Tibial nerve (tissue), 4 donors: Measurements from ENCODE around the gene MTCL1. TPM values are rescaled to one million over a fixed set of nuclear protein-coding genes. Genes with fewer than 3 reads are reported as not detected.

Experiments used
- DNase-seq, 2 donors: peaks; one replicate each; pipeline ENCODE4 v3.0.0-alpha.2; 2019; ENCODE audit warnings: low spot score in 2 of 2
- H3K27ac ChIP-seq, 4 donors: fragments of 200-600 bp; sonication (generic) in 3 of 4; one replicate each; pipeline ENCODE4 v1.5.1; 2017 to 2019; ENCODE audit warnings: mild to moderate bottlenecking in 1 of 4
- H3K27me3 ChIP-seq, 2 donors: fragments of 200-600 bp; sonication (generic) in 1 of 2; one replicate each; pipeline versions ENCODE4 v1.5.1 to v1.6.0; 2017 to 2019
- H3K36me3 ChIP-seq, 3 donors: fragments of 200-600 bp; sonication (generic); one replicate each; pipeline ENCODE4 v1.5.1; 2018 to 2019
- H3K4me1 ChIP-seq, 4 donors: fragments of 200-600 bp; sonication (generic) in 3 of 4; one replicate each; pipeline ENCODE4 v1.5.1; 2017 to 2019
- H3K4me3 ChIP-seq, 4 donors: fragments of 200-600 bp; sonication (generic) in 3 of 4; one replicate each; pipeline ENCODE4 v1.5.1; 2017 to 2019; ENCODE audit warnings: mild to moderate bottlenecking in 1 of 4, moderate library complexity in 1 of 4
- H3K9me3 ChIP-seq, 4 donors: fragments of 200-600 bp; sonication (generic) in 3 of 4; one replicate each; pipeline ENCODE4 v1.5.1; 2017 to 2019
- EP300 ChIP-seq, 2 donors: sonication (generic); formaldehyde crosslinking; IDR thresholded peaks; one replicate each; pipeline ENCODE4 v1.6.1; 2017; ENCODE audit warnings: antibody characterized with exemption in 2 of 2, mild to moderate bottlenecking in 1 of 2
- POLR2A ChIP-seq, 2 donors: fragments of 450-650 bp; IDR thresholded peaks; one replicate each; pipeline ENCODE4 v1.6.1; 2017; ENCODE audit warnings: antibody characterized with exemption in 2 of 2, mild to moderate bottlenecking in 2 of 2, moderate library complexity in 2 of 2
- WGBS, 2 donors: methylation state at CpG; one replicate each; pipeline ENCODE4 v1.1.5; 2018; 5-methylcytosine and 5-hydroxymethylcytosine counted together
- total RNA-seq, 4 donors: library from RNA; depleted of rRNA; stranded (reverse); fragments of >200 nt; gene quantifications; one replicate each; pipeline ENCODE4 v1.1.0, GENCODE V29; 2016
- TF ChIP-seq, protein P1 (sequence below), 5 experiments: fragments of 200-600 bp in 3 of 5; fragments of 450-650 bp in 2 of 5; sonication (generic) in 3 of 5; IDR thresholded peaks; one replicate each; pipeline ENCODE4 v1.5.1; 2016 to 2019; ENCODE audit warnings: antibody characterized with exemption in 5 of 5, mild to moderate bottlenecking in 3 of 5, moderate library complexity in 2 of 5

The MTCL1 gene
- total RNA-seq, 4 donors from 2014 or later, result 4.6 to 18.3 (median 5.3) TPM

DNA sequence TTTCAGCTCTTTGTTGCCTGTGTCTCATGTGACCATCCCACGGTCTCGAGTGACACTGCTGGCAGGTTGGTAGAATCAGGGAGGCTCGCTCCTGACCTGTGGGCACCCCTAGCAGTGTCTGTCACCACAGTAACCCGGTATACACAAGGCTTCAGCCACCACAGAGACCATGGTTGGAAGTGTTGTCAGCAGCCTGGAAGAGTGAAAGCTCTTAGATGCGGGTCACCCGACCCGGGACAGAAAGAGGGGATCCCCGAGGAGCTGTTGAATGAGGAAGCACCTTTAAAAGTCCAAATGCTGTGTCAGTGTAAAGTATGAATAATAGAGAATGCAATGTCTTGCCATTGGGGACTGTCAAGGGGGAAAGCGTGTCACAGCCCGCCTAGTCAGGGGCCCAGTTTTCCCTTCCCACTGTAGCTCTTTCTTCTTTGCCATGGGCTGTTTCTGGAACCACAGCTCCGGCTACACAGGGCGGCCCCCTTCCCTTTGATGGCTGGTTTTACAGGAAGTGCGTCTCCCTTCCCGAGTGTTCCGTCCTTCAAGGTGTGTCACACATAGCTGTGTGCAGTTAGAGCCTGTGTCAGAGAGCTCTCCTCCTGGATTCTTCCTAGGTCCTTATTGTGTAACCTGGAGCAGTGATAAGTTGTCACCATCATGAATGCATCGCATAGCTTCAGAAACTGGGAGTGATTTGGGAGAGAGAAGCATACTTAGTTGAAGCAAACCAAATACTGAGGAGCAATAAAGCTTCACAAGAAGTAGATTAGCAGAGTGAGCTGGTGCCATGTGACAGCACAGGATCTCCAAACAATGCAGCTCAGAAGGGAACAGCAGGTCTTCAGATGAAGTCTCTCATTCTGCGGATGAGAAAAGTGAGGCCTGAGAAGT is 81.4 kb downstream of the MTCL1 start:
- WGBS, 2 donors, result 78 to 79% methylated on average over 16 to 17 of the region's 17 CpGs
- no peaks in the 10 kb centered on the region for H3K27me3 ChIP-seq
- peaks cover 0 to 22% (median 0%) of the 10 kb centered on the region in 4 donors for H3K4me1 ChIP-seq
- H3K27ac ChIP-seq, result no peak overlapping the region
- no peaks in the 10 kb centered on the region for H3K9me3 ChIP-seq
- peaks cover 0 to 27% (median 0%) of the 10 kb centered on the region in 3 donors for H3K36me3 ChIP-seq
- TF ChIP-seq POLR2A (IDR thresholded peaks at IDR 0.05) (no peak), EP300 (IDR thresholded peaks at IDR 0.05) (no peak)
- TF ChIP-seq, protein P1, sequence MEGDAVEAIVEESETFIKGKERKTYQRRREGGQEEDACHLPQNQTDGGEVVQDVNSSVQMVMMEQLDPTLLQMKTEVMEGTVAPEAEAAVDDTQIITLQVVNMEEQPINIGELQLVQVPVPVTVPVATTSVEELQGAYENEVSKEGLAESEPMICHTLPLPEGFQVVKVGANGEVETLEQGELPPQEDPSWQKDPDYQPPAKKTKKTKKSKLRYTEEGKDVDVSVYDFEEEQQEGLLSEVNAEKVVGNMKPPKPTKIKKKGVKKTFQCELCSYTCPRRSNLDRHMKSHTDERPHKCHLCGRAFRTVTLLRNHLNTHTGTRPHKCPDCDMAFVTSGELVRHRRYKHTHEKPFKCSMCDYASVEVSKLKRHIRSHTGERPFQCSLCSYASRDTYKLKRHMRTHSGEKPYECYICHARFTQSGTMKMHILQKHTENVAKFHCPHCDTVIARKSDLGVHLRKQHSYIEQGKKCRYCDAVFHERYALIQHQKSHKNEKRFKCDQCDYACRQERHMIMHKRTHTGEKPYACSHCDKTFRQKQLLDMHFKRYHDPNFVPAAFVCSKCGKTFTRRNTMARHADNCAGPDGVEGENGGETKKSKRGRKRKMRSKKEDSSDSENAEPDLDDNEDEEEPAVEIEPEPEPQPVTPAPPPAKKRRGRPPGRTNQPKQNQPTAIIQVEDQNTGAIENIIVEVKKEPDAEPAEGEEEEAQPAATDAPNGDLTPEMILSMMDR (IDR thresholded peaks at IDR 0.05), result no peak
- no peak for DNase-seq
- no peak overlapping the region for H3K4me3 ChIP-seq

DNA sequence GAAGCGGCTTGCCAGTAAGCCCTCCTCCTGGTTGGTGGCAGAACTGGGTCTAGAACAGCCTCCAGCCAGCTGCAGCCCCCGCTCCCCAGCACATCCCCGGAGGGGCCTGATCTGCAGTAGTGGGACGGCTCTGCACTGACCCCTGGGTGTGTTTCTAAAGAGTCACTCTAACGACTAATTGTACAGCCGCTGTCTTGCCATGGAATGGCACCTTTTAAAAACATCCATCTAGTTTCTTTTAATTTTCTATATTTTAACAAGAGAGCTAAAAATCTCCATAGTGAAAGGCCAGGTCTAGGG is 82.0 kb downstream of the MTCL1 start:
- no peak for TF ChIP-seq EP300 (IDR thresholded peaks at IDR 0.05)
- TF ChIP-seq, protein P1 (IDR thresholded peaks at IDR 0.05), result no peak
- no peak for TF ChIP-seq POLR2A (IDR thresholded peaks at IDR 0.05)
- Histone ChIP-seq H3K9me3 (no peaks in the 10 kb centered on the region), H3K36me3 (peaks cover 0 to 27% (median 0%) of the 10 kb centered on the region in 3 donors), H3K4me3 (no peak overlapping the region), H3K27me3 (no peaks in the 10 kb centered on the region), H3K4me1 (peaks cover 0 to 22% (median 0%) of the 10 kb centered on the region in 4 donors), H3K27ac (no peak overlapping the region)
- no peak for DNase-seq
- 53 to 63% methylated on average over 6 of the region's 6 CpGs for WGBS, 2 donors

- Histone ChIP-seq H3K27me3 (no peaks in the 10 kb centered on the region), H3K27ac (no peak overlapping the region), H3K4me1 (peaks cover 0 to 22% (median 0%) of the 10 kb centered on the region in 4 donors), H3K4me3 (no peak overlapping the region), H3K9me3 (no peaks in the 10 kb centered on the region), H3K36me3 (peaks cover 0 to 27% (median 0%) of the 10 kb centered on the region in 3 donors)
- DNase-seq, result no peak
- TF ChIP-seq, protein P1 (IDR thresholded peaks at IDR 0.05), result no peak
- no peak for TF ChIP-seq EP300 (IDR thresholded peaks at IDR 0.05)
- no peak for TF ChIP-seq POLR2A (IDR thresholded peaks at IDR 0.05)
- WGBS, 2 donors, result 46 to 54% methylated on average over 6 of the region's 6 CpGs
Measured at GRCh38 chr18:8787794-8788193, 82.4 kb downstream of the MTCL1 start.

- WGBS, 2 donors, result 76% methylated on average over 13 of the region's 13 CpGs
- H3K27ac ChIP-seq, result no peak overlapping the region
- H3K9me3 ChIP-seq, result no peaks in the 10 kb centered on the region
- TF ChIP-seq, protein P1 (IDR thresholded peaks at IDR 0.05), result no peak
- TF ChIP-seq EP300 (IDR thresholded peaks at IDR 0.05) (no peak), POLR2A (IDR thresholded peaks at IDR 0.05) (no peak)
- no peak for DNase-seq
- no peaks in the 10 kb centered on the region for H3K27me3 ChIP-seq
- H3K4me3 ChIP-seq, result no peak overlapping the region
- H3K4me1 ChIP-seq, result peaks cover 0 to 22% (median 0%) of the 10 kb centered on the region in 4 donors
- H3K36me3 ChIP-seq, result peaks cover 0 to 21% (median 0%) of the 10 kb centered on the region in 3 donors
Measured at GRCh38 chr18:8788503-8789429, 83.4 kb downstream of the MTCL1 start.
